ENCODE measurements around the gene OXNAD1.
A peak's percentile ranks its signal among the peaks of the same experiment; 100 is the strongest.

Gene OXNAD1, protein sequence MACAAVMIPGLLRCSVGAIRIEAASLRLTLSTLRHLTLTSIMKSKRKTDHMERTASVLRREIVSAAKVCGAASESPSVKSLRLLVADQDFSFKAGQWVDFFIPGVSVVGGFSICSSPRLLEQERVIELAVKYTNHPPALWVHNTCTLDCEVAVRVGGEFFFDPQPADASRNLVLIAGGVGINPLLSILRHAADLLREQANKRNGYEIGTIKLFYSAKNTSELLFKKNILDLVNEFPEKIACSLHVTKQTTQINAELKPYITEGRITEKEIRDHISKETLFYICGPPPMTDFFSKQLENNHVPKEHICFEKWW

GRCh38 chr3:16264708-16265454 is at the start of gene OXNAD1, which contains the start of gene DPH3:
Gene OXNAD1, plus strand, starts transcription at chr3:16265212. Its CDS starts 5,741 bp downstream, at chr3:16270953.
Gene DPH3, minus strand, starts transcription at chr3:16264943. Its CDS starts 67 bp downstream, at chr3:16264876.
- FAIRE-seq: no peak
- TF ChIP-seq CTCF (IDR thresholded peaks at IDR 0.05; ENCODE audit: insufficient read depth, missing control alignments): no peak

DNA sequence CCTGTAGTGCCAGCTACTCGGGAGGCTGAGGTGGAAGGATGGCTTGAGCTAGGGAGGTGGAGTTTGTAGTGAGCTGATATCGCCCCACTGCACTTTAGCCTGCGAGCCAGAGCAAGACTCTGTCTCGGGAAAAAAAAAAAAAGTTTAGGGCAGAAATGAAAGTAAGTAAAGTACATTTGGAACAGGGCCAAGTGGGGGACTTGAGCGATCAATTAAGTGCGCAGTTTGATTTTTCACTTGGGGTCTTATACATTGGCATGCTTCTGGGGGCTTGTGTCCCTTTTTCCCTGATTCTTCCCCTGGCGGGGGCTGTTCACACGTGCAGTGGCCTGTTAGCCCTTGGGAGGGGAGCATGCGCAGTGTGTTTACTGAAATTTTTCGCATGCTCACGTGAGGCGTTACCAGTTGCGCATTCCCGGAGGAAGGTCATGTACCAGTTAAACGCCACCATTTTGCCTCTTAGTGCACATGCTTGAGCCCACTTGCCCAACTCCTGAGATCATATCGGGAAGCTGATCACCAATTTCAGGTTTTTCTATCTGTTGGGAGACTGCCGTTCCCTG is 48.6 kb upstream of the OXNAD1 start:
- FAIRE-seq (no peak), DNase-seq (ENCODE audit: insufficient read length, low spot score) (no peak)
- no peak for TF ChIP-seq CTCF (IDR thresholded peaks at IDR 0.05; ENCODE audit: insufficient read depth, missing control alignments)

More at GRCh38 chr3:16264708-16265454, at the start of gene OXNAD1, which contains the start of gene DPH3:
- DNase-seq (ENCODE audit: insufficient read length, low spot score): peak; percentile 76

- FAIRE-seq (no peak), DNase-seq (ENCODE audit: insufficient read length, low spot score) (no peak)
- TF ChIP-seq CTCF (IDR thresholded peaks at IDR 0.05; ENCODE audit: insufficient read depth, missing control alignments): no peak
Observed at GRCh38 chr3:16219777-16220176, 45.2 kb upstream of the OXNAD1 start.

GRCh38 chr3:16221990-16222389 is 43.0 kb upstream of the OXNAD1 start:
- FAIRE-seq (no peak), DNase-seq (ENCODE audit: insufficient read length, low spot score) (no peak)
- no peak for TF ChIP-seq CTCF (IDR thresholded peaks at IDR 0.05; ENCODE audit: insufficient read depth, missing control alignments)

- no peak for FAIRE-seq
- TF ChIP-seq CTCF (IDR thresholded peaks at IDR 0.05; ENCODE audit: insufficient read depth, missing control alignments): no peak
- no peak for DNase-seq (ENCODE audit: insufficient read length, low spot score)
Observed at GRCh38 chr3:16222547-16222946, 42.5 kb upstream of the OXNAD1 start.

- no peak for TF ChIP-seq CTCF (IDR thresholded peaks at IDR 0.05; ENCODE audit: insufficient read depth, missing control alignments)
Observed at GRCh38 chr3:16224325-16224724, 40.7 kb upstream of the OXNAD1 start.

More at GRCh38 chr3:16224325-16224724, 40.7 kb upstream of the OXNAD1 start:
- FAIRE-seq (no peak), DNase-seq (ENCODE audit: insufficient read length, low spot score) (no peak)
